ENCODE results near the gene MTA1.

DNA sequence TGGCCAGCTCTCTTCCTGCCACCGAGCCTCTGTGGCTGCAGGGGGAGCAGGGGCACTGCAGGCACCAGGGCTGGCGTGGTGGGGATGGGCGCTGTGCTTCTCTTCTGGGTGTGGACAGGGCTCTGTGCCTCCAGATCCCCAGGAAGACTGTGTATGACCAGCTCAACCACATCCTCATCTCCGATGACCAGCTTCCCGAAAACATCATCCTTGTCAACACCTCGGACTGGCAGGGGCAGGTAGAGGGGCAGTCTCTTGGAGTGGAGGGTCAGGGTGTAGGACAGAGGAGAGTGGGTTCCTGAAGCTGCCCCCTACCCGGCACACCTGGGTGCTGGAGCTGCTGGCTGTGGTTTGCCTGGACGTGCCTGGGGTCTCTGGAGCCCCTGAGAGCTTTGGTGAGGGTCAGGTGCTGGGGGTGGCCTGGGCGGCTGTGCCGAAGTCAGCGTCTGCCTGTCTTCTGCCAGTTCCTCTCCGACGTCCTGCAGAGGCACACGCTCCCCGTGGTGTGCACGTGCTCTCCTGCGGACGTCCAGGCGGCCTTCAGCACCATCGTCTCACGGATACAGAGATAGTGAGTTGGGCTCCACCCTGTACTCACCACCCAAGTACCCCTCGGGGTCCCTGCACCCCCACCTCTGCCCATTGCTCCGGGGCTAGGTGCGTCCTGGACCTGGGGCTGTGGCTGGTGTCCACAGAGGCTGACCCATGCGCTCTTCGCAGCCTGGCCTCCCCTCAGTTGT, 37.1 kb upstream of the MTA1 start:
- no peak for TF ChIP-seq EP300 (IDR thresholded peaks at IDR 0.05)
- TF ChIP-seq, protein P1, sequence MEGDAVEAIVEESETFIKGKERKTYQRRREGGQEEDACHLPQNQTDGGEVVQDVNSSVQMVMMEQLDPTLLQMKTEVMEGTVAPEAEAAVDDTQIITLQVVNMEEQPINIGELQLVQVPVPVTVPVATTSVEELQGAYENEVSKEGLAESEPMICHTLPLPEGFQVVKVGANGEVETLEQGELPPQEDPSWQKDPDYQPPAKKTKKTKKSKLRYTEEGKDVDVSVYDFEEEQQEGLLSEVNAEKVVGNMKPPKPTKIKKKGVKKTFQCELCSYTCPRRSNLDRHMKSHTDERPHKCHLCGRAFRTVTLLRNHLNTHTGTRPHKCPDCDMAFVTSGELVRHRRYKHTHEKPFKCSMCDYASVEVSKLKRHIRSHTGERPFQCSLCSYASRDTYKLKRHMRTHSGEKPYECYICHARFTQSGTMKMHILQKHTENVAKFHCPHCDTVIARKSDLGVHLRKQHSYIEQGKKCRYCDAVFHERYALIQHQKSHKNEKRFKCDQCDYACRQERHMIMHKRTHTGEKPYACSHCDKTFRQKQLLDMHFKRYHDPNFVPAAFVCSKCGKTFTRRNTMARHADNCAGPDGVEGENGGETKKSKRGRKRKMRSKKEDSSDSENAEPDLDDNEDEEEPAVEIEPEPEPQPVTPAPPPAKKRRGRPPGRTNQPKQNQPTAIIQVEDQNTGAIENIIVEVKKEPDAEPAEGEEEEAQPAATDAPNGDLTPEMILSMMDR (IDR thresholded peaks at IDR 0.05) = no peak
